NT2/D1 (cell line): ENCODE results near the gene LILRB1.

Source experiments
- SUZ12 ChIP-seq: IDR thresholded peaks from 2 replicates; pipeline ENCODE4 v1.6.1; 2011; ENCODE audit not compliant: insufficient read length, insufficient read depth; ENCODE audit errors: extremely low read depth
- YY1 ChIP-seq: IDR thresholded peaks from 2 replicates; pipeline ENCODE4 v1.6.1; 2011; ENCODE audit not compliant: insufficient read length, insufficient read depth
- ZNF274 ChIP-seq: IDR thresholded peaks from 2 replicates; pipeline ENCODE4 v1.6.1; 2011; ENCODE audit warnings: mild to moderate bottlenecking, low read depth, low read length

DNA sequence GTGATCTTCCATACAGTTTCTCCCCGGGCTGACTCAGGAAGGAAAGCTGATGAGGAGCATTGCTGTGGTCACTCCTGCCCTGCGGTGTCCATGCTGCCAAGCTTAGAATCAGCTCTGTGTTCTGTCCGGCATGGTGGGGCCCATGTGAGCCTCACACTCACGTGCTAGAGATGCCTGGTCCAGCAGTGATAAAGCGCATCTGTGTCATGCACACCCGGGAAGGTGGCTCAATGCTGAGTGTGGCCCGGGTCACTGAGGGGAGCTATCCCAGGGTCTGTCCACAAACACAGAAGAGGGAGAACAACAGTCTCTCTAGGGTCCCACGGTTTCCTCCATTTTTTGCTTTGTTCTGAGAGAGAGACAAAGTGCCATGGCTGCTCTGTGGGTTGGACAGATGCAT is 3.5 kb upstream of the LILRB1 start:
- TF ChIP-seq SUZ12: no peak
- TF ChIP-seq YY1: no peak
- TF ChIP-seq ZNF274: no peak
